Measurements from ENCODE around the gene EFCAB5. TPM values are rescaled to one million over a fixed set of nuclear protein-coding genes. Genes with fewer than 3 reads are reported as not detected.

EFCAB5 gene
- polyA plus RNA-seq, 1 of the 3 experiments (the other 2 are of a cell fraction), result 0.05 TPM

DNA sequence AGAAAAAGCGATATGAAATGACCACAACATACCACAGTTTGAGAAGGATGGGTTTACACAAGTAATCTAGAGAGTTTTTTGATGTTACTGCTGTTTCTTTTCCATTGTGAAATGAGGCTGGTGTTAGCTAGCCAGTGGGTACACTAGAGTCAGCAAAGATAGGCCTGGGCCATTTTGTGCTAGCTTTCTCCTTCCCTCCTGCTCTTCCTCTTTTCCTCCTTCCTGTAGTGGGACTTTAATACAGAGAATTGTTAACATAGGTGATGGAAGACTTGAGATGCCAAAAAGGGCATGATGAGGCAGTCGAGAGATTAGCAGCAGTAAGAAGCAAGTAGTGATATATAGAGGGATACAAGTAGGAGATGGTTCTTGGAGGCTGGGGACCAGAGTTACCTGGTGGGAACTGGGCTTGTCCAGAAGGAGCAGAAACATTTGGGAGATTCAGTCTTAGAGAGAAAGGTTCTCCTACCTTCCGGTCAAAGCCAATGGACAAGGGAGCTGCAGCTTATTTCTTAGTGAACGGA lies 182.9 kb downstream of the EFCAB5 start:
- Histone ChIP-seq H3K9me3 (no peaks in the 10 kb centered on the region), H3K4me2 (no peak overlapping the region), H3K4me1 (ENCODE audit: control insufficient read depth in 1 of 2, insufficient read depth in 2 of 2, low read depth in 1 of 2, low read length in 1 of 2) (peaks cover 0 to 3% of the 10 kb centered on the region in 2 experiments; a peak in 2 of 4 replicates), H4K20me1 (ENCODE audit: insufficient read depth) (peaks cover 43% of the 10 kb centered on the region), H3K9me2 (no peaks in the 10 kb centered on the region), H3F3A (replicated peaks; ENCODE audit: insufficient read depth) (peaks cover 20% of the 10 kb centered on the region), H3K4me3 (ENCODE audit: low read depth in 2 of 2, low read length in 1 of 2) (no peak overlapping the region), H3K27me3 (ENCODE audit: insufficient read depth) (no peaks in the 10 kb centered on the region), H3K9ac (no peak overlapping the region), H3K27ac (ENCODE audit: low read depth in 2 of 2, low read length in 1 of 2) (no peak overlapping the region; a peak in 1 of 4 replicates), H3K79me2 (ENCODE audit: insufficient read depth) (peaks cover 97% of the 10 kb centered on the region), H3K36me3 (replicated peaks in 1 of 2; ENCODE audit: control insufficient read depth in 1 of 2, insufficient read depth in 2 of 2, low read length in 1 of 2) (peaks cover 33 to 68% of the 10 kb centered on the region in 2 experiments), H2AFZ (ENCODE audit: low read depth) (no peak overlapping the region)
- 92% methylated on average over 4 of the region's 4 CpGs for WGBS (ENCODE audit: low lambda C conversion rate)
- CTCF ChIA-PET, result interaction anchor here (0.7 to 6.1 kb wide), 30 partner anchors 9 to 353 kb away, joined by 3 to 70 read pairs (median 8); partner anchors contain the start of genes BLMH, GOSR1 and SLC6A4
- TF ChIP-seq, protein P1, sequence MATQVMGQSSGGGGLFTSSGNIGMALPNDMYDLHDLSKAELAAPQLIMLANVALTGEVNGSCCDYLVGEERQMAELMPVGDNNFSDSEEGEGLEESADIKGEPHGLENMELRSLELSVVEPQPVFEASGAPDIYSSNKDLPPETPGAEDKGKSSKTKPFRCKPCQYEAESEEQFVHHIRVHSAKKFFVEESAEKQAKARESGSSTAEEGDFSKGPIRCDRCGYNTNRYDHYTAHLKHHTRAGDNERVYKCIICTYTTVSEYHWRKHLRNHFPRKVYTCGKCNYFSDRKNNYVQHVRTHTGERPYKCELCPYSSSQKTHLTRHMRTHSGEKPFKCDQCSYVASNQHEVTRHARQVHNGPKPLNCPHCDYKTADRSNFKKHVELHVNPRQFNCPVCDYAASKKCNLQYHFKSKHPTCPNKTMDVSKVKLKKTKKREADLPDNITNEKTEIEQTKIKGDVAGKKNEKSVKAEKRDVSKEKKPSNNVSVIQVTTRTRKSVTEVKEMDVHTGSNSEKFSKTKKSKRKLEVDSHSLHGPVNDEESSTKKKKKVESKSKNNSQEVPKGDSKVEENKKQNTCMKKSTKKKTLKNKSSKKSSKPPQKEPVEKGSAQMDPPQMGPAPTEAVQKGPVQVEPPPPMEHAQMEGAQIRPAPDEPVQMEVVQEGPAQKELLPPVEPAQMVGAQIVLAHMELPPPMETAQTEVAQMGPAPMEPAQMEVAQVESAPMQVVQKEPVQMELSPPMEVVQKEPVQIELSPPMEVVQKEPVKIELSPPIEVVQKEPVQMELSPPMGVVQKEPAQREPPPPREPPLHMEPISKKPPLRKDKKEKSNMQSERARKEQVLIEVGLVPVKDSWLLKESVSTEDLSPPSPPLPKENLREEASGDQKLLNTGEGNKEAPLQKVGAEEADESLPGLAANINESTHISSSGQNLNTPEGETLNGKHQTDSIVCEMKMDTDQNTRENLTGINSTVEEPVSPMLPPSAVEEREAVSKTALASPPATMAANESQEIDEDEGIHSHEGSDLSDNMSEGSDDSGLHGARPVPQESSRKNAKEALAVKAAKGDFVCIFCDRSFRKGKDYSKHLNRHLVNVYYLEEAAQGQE (IDR thresholded peaks at IDR 0.05; ENCODE audit: low read depth, low read length), result no peak
- TF ChIP-seq FOXM1 (IDR thresholded peaks at IDR 0.05; ENCODE audit: low read depth) (no peak), FOXJ3 (CRISPR knock-in tag; IDR thresholded peaks at IDR 0.05) (no peak), JUND (IDR thresholded peaks at IDR 0.05) (no peak), YY1 (IDR thresholded peaks at IDR 0.05; ENCODE audit: low read depth) (no peak), SMC3 (IDR thresholded peaks at IDR 0.05; ENCODE audit: low read depth, low read length) (no peak), TEAD4 (IDR thresholded peaks at IDR 0.05; ENCODE audit: borderline replicate concordance, insufficient read depth) (no peak), EP300 (IDR thresholded peaks at IDR 0.05; ENCODE audit: borderline replicate concordance in 1 of 2, low read depth in 1 of 2, low read length in 1 of 2) (no peak), ELF1 (IDR thresholded peaks at IDR 0.05) (no peak), MEF2A (IDR thresholded peaks at IDR 0.05; ENCODE audit: borderline replicate concordance, low read depth) (no peak), MXI1 (IDR thresholded peaks at IDR 0.05; ENCODE audit: low read depth, low read length) (no peak)
- TF ChIP-seq, protein P2, sequence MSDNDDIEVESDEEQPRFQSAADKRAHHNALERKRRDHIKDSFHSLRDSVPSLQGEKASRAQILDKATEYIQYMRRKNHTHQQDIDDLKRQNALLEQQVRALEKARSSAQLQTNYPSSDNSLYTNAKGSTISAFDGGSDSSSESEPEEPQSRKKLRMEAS (IDR thresholded peaks at IDR 0.05; ENCODE audit: low read depth), result no peak
- TF ChIP-seq, protein P3, sequence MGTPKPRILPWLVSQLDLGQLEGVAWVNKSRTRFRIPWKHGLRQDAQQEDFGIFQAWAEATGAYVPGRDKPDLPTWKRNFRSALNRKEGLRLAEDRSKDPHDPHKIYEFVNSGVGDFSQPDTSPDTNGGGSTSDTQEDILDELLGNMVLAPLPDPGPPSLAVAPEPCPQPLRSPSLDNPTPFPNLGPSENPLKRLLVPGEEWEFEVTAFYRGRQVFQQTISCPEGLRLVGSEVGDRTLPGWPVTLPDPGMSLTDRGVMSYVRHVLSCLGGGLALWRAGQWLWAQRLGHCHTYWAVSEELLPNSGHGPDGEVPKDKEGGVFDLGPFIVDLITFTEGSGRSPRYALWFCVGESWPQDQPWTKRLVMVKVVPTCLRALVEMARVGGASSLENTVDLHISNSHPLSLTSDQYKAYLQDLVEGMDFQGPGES (IDR thresholded peaks at IDR 0.05; ENCODE audit: low read depth, low read length), result no peak
- TF ChIP-seq, protein P4, sequence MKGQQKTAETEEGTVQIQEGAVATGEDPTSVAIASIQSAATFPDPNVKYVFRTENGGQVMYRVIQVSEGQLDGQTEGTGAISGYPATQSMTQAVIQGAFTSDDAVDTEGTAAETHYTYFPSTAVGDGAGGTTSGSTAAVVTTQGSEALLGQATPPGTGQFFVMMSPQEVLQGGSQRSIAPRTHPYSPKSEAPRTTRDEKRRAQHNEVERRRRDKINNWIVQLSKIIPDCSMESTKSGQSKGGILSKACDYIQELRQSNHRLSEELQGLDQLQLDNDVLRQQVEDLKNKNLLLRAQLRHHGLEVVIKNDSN (IDR thresholded peaks at IDR 0.05; ENCODE audit: borderline replicate concordance, low read depth), result no peak
- TF ChIP-seq, protein P5, sequence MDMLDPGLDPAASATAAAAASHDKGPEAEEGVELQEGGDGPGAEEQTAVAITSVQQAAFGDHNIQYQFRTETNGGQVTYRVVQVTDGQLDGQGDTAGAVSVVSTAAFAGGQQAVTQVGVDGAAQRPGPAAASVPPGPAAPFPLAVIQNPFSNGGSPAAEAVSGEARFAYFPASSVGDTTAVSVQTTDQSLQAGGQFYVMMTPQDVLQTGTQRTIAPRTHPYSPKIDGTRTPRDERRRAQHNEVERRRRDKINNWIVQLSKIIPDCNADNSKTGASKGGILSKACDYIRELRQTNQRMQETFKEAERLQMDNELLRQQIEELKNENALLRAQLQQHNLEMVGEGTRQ (IDR thresholded peaks at IDR 0.05; ENCODE audit: borderline replicate concordance, low read depth, low read length), result no peak
- POLR2A ChIA-PET, result interaction anchor here (0.6 kb wide), 1 partner anchor 285 kb away, joined by 4 read pairs; no protein-coding TSS in a partner anchor
- DNase-seq, result no peak
